Measurements from ENCODE around the gene RNF183.
A peak's percentile ranks its signal among the peaks of the same experiment; 100 is the strongest.
"Not testable (repeated sequence)": the region's sequence is repeated elsewhere in the genome, so short reads cannot be mapped to it uniquely, and the experiment has no call there.

The RNF183 gene

DNA sequence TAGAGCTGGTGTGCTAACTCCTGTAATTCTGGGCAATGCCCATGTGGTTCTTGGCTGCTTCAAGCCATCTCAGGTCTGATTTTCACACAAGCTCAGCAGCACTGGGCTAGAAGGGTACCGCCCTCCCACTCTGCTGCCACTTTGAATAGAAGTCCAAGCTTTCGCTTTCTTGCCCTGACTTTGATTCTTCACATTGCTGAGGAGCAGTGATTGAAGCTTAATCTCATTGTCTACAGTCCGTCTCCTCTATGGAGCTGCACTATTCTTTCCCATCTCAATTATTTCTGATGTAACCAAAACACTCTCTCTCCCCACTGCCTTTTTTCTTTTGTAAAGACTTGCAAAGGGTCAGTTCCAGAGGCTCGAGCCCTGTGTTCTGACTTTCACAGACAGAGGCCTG lies 12.9 kb upstream of the RNF183 start:
- no peak for DNase-seq (ENCODE audit: low read depth in 2 of 2)

GRCh38 chr9:113315231-113315630 lies 12.1 kb upstream of the RNF183 start:
- no peak for DNase-seq (ENCODE audit: low read depth in 2 of 2)

DNA sequence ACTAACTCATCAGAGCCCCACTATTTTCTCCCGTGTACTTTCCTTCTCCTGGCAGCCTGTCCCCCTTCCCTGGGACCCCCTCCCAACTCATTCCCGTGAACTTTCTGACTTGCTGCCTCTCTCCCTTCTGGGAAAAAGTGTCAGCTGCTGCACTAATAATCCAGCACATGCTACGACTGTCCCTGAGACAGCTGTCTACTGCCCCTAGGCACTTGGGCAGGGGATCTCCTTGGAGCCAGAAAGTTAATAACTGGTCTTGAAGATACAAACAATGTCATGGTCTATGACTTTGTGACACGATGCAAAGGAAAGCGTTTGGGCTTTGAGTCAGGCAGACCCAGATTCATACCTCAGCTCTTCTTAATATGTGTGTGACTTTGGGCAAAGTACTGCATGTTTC lies 10.1 kb upstream of the RNF183 start:
- DNase-seq (ENCODE audit: low read depth in 2 of 2): no peak

DNA sequence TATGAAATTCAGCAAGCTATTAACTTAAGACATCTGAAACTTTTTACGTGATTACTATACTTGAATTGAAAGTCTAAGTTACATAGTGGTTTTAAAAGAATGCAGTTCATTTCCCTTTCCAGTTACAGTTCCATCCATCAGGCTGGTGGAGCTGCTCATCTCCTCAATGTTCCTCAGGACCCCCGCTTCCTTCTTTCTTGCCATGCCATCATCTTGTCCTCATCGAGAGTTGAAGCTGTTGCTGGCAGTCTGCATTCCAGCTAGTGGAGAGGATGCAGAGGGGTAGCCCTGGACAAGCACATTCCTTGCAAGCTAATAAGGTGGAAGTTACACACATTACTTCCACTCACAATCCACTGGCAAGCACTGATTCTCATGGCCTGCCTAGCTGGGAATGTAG lies 8.8 kb upstream of the RNF183 start:
- DNase-seq (ENCODE audit: low read depth in 2 of 2): peak; percentile 32 to 42

GRCh38 chr9:113310538-113310937 lies 7.4 kb upstream of the RNF183 start:
- DNase-seq (ENCODE audit: low read depth in 2 of 2): no peak

GRCh38 chr9:113309204-113309813 lies 6.1 kb upstream of the RNF183 start:
- no peak for DNase-seq (ENCODE audit: low read depth in 2 of 2)

DNA sequence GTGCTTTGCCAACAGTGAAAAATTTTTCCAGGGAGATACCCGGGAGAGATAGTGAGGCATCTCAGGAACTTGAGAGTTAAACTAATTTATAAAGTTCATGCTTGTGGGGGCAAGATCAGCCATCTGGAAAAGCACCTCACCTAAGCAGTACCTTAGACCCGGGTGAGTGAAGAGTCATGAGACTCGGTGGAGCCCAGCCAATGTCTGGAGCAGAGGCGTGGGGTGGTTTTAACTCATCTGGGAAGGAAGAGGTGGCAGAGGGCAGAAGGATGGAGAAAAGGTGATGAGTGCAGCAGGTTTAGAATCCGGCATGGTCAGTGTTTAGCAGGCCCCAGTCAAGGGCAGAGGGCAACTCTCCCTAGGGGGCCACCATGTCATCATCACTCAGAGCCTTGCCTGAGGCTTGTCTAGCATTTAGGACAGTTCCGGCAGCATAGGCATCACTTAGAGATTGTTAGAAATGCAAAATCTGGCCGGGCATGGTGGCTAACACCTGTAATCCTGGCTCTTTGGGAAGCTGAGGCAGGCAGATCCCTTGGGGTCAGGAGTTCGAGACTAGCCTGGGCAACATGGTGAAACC lies 4.3 kb upstream of the RNF183 start:
- DNase-seq (ENCODE audit: low read depth in 2 of 2): no peak

DNA sequence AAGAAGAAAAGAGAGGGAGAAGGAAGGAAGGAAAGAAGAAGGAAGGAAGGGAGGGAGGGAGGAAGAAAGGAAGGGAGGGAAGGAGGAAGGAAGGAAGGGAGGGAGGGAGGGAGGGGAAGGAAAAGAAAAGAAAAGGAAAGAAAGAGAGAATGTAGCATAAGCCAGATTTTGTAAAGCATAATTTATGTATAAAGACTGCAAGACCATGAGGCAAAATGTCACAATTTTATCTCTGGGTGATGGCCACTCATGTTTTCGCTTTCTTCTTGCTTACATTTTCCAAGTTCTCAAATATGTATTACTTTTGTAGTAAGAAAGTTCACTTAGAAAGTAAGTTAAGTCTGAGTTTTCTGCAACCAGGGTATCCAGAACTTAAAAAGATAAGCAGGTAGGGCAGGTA lies 3.4 kb upstream of the RNF183 start:
- no peak for DNase-seq (ENCODE audit: low read depth in 2 of 2)

DNA sequence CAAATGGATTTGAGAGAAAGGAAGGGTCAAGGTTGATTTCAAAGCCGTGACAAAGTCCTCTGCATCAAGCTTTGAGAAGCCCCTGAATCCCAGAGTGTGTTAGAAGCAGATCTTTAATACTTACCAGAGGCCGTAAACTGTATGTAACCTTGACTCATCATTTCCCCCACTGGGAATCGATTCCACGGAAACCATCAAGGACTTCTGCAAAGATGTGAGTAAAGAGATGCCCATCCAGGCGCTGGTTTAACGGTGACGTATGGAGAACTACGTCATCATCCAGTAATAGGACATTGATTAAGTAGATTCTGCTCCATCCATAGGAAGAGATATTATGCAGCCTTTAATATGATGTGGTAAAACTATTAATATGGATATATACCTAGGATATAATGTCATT lies 1.6 kb downstream of the RNF183 start:
- no peak for DNase-seq (ENCODE audit: low read depth in 2 of 2)

GRCh38 chr9:113299800-113300292 lies 3.3 kb downstream of the RNF183 start:
- no peak for DNase-seq (ENCODE audit: low read depth in 2 of 2)

GRCh38 chr9:113298924-113299770 lies 4.0 kb downstream of the RNF183 start:
- DNase-seq (ENCODE audit: low read depth in 2 of 2): no peak

DNA sequence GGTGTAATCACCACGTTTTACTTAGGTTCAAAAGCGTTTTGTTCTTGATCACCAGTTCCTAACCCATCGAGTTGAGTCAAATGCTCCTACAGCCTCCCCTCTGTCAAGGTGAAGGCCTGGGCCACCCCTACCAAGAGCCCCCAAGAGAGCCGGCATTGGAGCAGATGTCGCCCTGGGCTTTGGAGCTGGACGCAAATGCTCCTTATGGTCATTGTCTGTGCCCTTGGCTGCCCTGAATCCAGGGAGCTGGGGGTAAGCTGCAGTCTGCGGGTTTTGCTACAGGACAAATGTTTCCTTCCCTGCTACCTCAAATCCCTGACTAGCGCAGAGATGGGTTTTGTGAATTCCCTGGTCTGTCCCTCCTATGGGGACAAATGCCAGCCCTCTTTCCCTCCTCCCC lies 4.9 kb downstream of the RNF183 start:
- no peak for DNase-seq (ENCODE audit: low read depth in 2 of 2)

GRCh38 chr9:113296796-113297558 lies 6.2 kb downstream of the RNF183 start:
- no peak for DNase-seq (ENCODE audit: low read depth in 2 of 2)

GRCh38 chr9:113296247-113296646 lies 6.9 kb downstream of the RNF183 start:
- DNase-seq (ENCODE audit: low read depth in 2 of 2): not testable (repeated sequence)

DNA sequence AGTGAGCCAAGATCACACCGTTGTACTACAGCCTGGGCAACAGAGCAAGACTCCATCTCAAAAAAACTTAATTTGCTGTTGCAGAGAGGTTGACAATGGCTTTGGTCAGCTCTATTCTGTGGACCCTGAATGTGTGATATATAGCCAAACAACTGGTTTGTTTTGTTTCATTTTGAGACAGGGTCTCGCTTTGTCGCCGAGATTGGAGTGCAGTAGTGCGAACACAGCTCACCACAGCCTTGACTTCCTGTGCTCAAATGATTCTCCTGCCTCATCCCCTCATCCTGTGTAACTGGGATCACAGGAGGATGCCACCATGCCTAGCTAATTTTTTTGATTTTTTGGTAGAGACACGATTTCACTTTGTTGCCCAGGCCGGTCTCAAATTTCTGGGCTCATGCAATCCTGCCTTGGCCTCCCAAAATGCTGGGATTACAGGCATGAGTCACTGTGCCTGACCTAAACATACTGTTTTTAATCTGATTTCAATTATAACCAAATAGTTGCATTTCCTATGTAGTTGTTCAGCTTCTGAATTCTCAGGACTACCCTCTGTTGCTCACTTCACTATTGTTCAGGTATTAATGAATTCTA lies 9.8 kb downstream of the RNF183 start:
- DNase-seq (ENCODE audit: low read depth in 2 of 2): peak; percentile 51 to 57

DNA sequence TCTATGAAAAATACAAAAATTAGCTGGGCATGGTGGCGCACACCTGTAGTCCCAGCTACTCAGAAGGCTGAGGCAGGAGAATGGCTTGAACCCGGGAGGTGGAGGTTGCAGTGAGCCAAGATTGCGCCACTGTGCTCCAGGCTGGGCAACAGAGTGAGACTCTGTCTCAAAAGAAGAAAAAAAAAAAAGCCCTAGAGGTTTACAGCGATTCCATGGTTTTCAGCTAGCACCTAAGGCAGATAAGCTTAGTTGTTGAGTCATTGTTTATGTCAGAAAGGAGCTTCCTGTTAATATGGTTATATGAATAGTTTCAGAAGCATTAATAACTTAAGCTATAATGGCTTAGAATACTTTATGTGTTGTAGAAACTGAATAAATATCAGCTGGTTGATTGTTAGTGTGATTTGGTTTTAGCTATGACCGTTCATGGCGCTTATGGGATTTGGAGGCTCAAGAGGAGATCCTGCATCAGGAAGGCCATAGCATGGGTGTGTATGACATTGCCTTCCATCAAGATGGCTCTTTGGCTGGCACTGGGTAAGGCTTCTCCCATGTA lies 13.0 kb downstream of the RNF183 start:
- no peak for DNase-seq (ENCODE audit: low read depth in 2 of 2)

DNA sequence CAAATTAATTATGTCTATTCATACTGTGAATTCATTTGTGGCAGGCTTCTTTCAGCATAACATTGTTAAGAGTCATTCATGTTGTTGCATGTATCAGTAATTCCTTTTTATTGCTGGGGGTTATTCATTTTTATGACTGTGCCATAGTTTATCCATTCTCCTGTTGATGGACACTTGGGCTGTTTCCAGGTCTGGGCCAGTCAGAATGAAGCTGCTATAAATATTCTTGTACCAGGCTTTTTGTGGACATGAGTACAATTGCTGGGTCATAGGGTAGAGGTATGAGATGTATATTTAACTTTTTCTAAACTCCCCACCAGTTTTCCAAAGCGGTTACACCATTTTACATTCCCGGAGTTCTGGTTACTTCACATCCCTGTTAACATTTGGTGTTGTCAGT lies 14.1 kb downstream of the RNF183 start:
- no peak for DNase-seq (ENCODE audit: low read depth in 2 of 2)

- DNase-seq (ENCODE audit: low read depth in 2 of 2): no peak
Measured at GRCh38 chr9:113281356-113281755, 21.8 kb downstream of the RNF183 start.

DNA sequence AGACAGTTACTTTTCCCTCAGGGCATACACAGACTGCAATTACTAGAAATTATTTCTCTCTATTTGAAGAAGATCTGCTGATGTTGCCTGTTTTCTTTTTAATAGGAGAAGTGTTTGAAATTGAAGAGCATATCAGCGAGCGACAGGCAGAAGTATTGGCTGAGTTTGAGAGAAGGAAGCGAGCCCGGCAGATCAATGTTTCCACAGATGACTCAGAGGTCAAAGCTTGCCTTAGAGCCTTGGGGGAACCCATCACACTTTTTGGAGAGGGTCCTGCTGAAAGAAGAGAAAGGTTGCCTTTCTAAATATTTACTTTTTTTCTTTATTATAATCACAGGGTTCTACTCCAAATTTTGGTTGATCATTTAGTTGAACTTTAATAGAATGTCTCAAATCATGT lies 24.3 kb downstream of the RNF183 start:
- DNase-seq (ENCODE audit: low read depth in 2 of 2): no peak

- peak; percentile 95 to 97 for DNase-seq (ENCODE audit: low read depth in 2 of 2)
Measured at GRCh38 chr9:113275157-113276131, 27.7 kb downstream of the RNF183 start, which contains the start of the genes CDC26 and PRPF4. Gene CDC26, minus strand, starts transcription at chr9:113275572. Its CDS starts 3,065 bp downstream, at chr9:113272507. Gene PRPF4, plus strand, starts transcription at chr9:113275658. Its CDS starts 86 bp downstream, at chr9:113275744.
